A673 (cell line): ENCODE data around the gene BROX.

Experiments
- CTCF ChIP-seq: fragments of 300-800, 200-600 bp; sonication (generic); conservative IDR thresholded peaks from 2 replicates; pipeline ENCODE4 v1.5.1; 2017; ENCODE audit warnings: low read depth, mild to moderate bottlenecking, antibody characterized with exemption, low read length, moderate library complexity, mixed read lengths
- EZH2 ChIP-seq: fragments of 200-600 bp; sonication (generic); IDR thresholded peaks from 2 replicates; pipeline ENCODE4 v1.6.1; 2017; ENCODE audit warnings: borderline replicate concordance, low read depth, mild to moderate bottlenecking, mixed read lengths, antibody characterized with exemption, low read length; ENCODE audit not compliant: poor library complexity, severe bottlenecking

- TF ChIP-seq CTCF (no peak), EZH2 (no peak)
Observed at GRCh38 chr1:222680080-222680479, 32.3 kb upstream of the BROX start.
